LoVo (cell line): Measurements from ENCODE around the gene TMEM86B.

ENCODE experiments used
- DNase-seq: peaks from one replicate; pipeline ENCODE4 v3.0.0-alpha.2; 2016; ENCODE audit warnings: low spot score

TMEM86B gene, protein sequence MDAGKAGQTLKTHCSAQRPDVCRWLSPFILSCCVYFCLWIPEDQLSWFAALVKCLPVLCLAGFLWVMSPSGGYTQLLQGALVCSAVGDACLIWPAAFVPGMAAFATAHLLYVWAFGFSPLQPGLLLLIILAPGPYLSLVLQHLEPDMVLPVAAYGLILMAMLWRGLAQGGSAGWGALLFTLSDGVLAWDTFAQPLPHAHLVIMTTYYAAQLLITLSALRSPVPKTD

DNA sequence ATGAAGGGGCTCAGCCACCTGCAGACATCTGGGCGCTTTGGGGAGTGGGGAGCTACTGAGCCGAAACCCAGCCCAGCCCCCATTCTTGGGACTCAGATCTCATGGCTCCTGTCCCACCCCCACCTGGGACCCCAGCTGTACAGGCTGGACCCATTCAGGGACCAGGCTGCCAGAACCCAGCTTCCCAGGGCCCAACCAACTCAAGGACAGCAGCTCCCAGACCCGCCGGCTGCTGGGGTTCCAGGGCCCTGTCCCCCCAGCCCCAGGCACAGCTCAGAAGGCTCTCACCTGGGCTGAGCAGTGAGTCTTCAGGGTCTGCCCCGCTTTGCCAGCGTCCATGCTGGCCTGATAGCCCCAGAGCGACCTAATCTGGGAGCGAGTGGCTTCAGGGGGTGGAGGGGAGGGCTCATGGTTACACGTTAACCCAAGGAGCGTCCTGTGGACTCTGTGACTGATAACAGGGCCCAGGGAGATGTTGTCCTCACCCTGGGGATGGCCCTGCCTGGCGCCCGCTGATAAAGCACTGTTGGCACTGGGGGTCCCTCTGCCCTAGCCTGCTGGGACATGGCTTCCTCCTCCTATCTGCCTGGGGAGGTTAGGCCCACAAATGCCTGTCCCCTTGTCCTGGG is at the start of gene TMEM86B:
Gene TMEM86B, minus strand, starts transcription at position 361 of the 629 bp plus-strand sequence. Its CDS starts 22 bp downstream, at position 339.
- DNase-seq = no peak

- no peak for DNase-seq
Observed at GRCh38 chr19:55277494-55277893, 48.9 kb upstream of the TMEM86B start.

DNA sequence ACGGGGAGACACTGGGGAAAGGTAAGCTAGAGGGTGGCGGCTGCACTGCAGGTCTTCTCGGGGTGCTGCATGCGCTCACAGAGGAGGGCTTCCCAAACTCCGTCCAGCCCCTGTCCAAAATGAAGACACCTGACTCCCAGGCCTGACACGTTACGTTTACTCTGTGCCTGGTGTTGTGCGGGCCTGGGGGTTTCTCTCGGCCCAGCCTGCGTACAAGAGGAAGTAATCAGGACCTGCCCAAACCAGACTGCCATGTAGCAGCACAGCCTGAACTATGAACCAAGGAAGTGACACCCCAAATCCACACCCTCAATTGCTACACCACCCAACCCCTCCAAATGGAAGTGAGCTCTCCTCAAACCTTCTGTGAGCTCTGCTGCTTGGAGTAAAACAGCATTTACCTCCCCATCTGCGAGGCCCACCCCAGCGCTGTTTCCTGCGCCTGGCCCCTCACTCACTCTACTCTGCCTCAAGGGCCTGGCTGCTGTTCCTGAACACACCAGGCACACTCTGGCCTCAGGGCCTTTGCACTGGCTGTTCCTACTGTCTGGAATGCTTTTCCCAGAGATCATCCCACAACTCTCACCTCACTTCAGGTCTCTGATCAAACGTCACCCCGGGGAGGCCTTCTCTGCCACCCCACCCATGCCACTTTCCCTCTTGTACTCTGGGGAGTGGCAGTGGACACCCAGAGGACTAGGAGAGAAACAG is 48.3 kb upstream of the TMEM86B start:
- no peak for DNase-seq

- no peak for DNase-seq
Observed at GRCh38 chr19:55275851-55276719, 47.5 kb upstream of the TMEM86B start.

DNA sequence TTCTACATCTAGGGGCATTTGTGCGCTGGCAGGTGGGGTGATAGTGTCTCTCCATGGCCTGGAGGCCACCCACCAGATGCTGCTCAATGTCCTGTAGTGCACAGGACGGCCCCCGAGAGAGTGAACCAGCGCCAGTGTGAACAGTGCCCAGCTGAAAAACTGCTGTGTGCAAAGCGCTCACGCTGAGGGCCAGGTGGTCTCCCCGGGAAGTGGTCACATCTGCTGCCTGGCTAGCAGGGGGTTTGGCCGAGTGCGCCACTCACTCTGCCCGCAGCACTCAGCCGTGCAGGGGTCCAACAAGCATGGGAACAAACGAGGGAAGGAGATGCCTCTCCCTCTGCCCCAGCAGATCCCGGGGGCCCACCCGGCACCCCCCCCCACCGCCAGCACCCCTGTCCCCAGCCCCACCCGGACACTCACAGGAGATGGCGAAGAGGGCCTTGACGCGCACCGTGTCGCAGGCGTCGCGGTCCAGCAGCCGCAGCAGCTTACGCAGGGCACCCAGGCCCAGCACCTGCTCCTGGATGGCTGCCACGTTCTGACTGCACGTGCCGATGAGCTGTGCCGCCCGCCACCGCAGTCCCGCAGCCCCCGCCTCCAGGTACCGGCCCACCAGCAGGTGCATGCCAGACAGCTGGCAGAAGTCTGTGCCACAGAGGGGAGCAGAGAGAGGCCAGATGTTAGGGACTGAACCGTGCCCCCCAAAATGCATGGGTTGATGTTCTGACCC is 45.6 kb upstream of the TMEM86B start:
- no peak for DNase-seq

GRCh38 chr19:55272142-55272541 is 43.6 kb upstream of the TMEM86B start:
- no peak for DNase-seq

DNA sequence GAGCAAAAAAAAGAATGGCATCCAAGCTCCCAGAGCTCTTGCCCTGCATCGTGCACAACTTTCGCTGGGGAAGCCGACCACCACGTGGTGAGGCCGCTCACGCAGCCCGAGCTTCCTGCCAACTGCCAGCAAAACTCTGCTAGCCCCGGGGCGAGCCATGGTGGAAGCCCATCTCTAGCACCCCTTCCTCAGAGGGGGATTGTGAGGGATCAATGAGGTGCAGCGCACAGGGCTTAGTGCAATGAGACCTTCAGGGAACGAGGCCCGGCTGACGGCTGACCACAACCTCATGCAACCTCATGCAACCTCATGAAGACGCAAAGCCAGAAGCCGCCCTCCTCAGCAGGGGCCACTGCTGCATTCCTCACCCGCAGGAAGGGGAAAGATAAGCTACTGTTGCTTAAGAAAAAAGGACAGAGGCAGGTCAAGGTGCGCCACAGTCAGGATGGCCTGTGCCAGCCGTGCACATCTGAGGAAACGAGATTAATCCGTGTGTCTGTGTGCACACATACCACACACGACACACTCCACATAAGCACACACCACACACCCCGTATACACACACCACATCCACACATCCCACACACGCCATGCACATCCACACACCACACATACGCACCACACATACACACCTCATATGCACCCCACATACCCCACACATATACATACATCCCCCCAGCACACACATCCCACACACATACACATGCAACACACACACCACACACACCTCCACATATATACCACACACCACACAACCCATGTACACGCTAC is 41.8 kb upstream of the TMEM86B start:
- no peak for DNase-seq

DNA sequence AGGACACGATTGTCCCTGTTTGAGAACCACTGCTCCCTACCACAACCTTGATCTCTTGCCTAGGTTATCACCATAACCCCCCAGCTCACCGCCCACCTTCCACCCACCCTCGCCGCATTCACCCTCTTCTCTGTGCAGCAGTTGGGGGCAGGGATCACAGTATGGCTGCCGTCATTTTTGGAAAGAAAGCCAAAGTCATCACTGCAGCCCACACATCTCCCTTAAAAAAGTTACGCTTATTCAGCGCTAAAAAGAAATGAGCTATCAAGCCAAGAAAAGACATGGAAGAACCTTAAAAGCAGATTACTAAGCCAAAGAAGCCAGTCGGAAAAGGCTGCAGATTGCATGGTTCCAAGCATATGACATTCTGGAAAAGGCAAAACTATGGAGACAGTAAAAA is 40.7 kb upstream of the TMEM86B start:
- no peak for DNase-seq

DNA sequence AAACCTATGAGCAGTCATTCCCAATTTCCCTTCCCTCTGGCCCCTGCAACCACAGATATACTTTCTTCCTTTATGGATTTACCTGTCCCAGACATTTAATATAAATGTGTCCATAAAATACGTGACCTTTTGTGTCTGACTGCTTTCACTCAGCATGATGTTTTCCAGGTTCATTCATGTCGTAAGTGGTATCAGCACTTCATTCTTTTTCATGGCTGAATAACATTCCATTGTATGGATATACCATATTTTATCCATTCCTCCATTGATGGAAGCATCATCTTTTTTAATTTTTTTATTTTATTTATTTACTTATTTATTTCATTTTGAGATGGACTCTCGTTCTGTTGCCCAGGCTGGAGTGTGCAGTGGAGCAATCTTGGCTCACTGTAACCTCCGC is 38.3 kb upstream of the TMEM86B start:
- DNase-seq = no peak

DNA sequence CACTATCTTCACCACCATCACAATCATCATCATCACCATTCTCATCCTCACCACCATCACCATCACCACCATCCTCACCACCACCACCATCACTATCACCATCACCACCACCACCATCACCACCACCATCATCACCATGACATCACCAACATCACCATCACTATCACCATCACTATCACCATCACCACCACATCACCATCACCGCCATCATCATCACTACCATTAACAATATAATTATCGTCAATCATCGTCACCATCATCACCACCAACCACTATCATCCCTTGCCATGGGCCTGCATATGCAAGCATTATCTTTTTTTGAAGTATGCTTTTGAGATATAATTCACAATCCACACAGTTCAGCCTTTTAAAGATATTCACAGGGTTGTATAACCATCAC is 37.8 kb upstream of the TMEM86B start:
- no peak for DNase-seq

- DNase-seq = no peak
Observed at GRCh38 chr19:55265723-55266386, 37.3 kb upstream of the TMEM86B start.

GRCh38 chr19:55265173-55265572 is 36.6 kb upstream of the TMEM86B start:
- no peak for DNase-seq

DNA sequence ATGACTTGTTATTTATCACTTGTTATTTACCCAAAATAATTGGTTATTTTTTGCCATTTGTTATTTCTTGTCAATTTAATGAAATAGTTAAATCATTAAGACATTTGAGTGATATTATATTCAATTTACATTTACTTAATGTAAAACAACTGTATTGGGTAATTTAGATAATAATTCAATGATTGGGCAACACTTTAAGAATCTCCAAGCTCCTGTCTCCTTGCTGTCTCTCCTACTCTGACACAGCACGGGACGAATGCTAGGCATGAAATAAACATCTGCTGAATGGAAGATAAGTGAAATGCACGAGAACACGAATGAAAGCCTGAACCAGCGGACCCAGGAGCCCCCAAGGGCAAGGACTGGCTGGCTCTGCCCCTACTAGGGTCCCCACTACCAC is 36.0 kb upstream of the TMEM86B start:
- DNase-seq = no peak

- no peak for DNase-seq
Observed at GRCh38 chr19:55262359-55262758, 33.8 kb upstream of the TMEM86B start.

DNA sequence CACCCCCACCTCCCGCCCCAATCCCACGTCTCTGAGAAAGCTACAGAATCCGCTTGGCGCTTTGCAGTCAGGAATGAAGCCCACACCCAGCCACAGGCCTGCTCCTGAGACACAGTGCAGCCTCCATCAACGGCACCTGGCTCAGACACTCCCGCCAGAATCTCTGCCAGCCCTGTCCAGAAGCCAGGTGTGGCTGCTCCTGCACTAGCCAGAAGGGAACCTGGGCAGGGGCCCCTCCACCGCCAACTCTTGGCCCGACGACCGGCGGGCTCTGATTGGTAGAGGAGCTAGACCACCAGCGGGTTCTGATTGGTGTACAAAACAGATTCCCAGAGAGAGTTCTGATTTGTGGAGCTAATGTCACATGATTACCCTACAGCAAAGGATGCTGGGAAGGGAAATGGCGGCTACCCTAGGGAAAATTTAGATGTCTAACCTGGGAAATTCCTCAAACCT is 33.1 kb upstream of the TMEM86B start:
- DNase-seq = no peak

- no peak for DNase-seq
Observed at GRCh38 chr19:55259540-55260210, 31.1 kb upstream of the TMEM86B start.

DNA sequence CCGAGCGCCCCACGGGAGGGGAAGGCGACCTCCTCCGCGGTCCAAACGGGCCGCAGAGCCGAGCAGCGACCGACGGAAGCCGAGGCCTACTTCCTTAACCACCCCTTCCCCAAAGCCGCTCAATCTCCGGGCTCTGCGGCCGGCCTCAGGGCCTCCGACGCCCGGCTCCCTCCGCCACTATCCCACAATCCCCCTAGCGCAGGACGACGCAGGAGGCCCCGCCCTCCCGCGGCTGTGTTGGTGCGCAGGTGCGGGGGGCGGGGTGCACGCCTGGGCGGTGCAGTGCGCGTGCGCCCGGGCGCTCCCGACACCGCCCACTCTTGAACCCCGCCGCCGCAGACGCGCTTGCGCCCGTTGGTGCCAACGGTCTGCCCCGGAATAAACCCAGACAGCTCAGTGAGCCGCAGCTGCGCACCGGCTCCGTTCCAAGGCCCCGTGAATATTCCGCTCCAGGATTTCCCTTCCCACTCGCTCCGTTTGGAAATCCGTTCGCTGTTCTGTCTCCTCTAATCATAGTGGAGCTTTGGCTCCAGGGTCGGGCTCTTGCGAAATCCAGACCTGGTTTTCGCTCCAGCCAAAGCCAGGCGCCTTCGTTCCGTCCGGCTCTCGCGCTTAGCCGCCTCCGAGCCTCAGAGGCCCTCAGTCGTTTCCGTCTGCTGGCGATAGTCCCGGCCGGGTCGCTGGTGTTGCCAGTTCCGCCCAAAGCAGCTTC is 30.4 kb upstream of the TMEM86B start, which contains the start of gene PPP6R1:
Gene PPP6R1, minus strand, starts transcription at position 190 of the 712 bp plus-strand sequence. CDS start 11,914 bp downstream, outside the sequence.
- DNase-seq = peak; percentile 98

DNA sequence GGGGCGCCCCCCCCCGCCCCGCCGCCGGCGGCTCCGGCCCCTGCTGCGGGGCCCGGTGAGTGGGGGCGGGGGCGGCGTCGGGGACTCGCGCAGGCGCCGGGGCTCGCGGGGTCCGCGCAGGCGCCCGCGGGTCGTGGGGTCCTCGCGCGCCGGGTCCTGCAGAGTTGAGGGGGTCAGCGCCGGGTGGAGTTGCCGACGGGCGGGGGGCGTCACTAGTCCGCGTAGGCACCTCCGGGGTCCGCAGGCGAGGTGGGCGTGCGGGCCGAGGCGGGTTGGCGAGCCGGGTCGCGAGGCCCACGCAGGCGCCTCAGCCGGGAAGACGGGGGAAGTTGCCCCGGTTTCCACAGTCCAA is 29.9 kb upstream of the TMEM86B start:
- no peak for DNase-seq
